ENCODE measurements around the gene GRIA3. TPM values are rescaled to one million over a fixed set of nuclear protein-coding genes. Genes with fewer than 3 reads are reported as not detected.

The GRIA3 gene
- total RNA-seq, 1 experiment from 2014 or later = not detected

DNA sequence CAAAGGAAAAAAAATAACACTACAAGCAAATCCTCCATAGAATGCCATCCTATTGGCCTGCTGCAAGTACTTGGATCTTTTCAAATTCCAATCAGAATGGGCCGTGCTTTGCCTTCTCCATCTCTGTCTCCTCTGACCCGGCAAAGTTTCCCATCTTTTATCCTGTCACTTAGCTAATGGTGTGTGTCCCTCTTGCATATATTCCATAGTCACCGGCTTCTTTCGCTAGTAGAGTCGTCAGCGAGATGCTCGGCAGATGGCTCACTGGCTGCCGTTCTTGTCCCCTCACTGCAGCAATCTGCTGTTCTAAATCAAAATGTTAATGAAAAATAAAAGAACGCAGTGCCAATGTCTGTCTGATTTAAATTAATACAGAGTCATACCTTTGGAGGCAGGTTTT is 22.1 kb downstream of the GRIA3 start:
- intact Hi-C loops (cut with micrococcal nuclease) = no loop called here
- Histone ChIP-seq H3K79me2 (ENCODE audit: insufficient read depth, low read length) (no peaks in the 10 kb centered on the region), H4K20me1 (ENCODE audit: insufficient read depth) (no peaks in the 10 kb centered on the region), H2AFZ (ENCODE audit: low read depth, low read length, poor library complexity, severe bottlenecking) (no peak overlapping the region), H3K27me3 (ENCODE audit: insufficient read depth, low read length) (no peaks in the 10 kb centered on the region), H3K36me3 (ENCODE audit: control insufficient read depth in 1 of 2, insufficient read depth in 2 of 2, low read length in 2 of 2) (no peaks in the 10 kb centered on the region), H3K27ac (ENCODE audit: low read depth, low read length) (no peak overlapping the region), H3K4me1 (ENCODE audit: control insufficient read depth in 1 of 2, insufficient read depth in 2 of 2, low read length in 2 of 2) (no peaks in the 10 kb centered on the region), H3K9me3 (ENCODE audit: control insufficient read depth in 1 of 2, insufficient read depth in 1 of 2, low read depth in 1 of 2, low read length in 2 of 2) (no peaks in the 10 kb centered on the region), H3K4me3 (replicated peaks in 1 of 2; ENCODE audit: low read depth in 1 of 2, low read length in 2 of 2) (no peak overlapping the region), H3K4me2 (ENCODE audit: low read length) (no peak overlapping the region), H3K9ac (ENCODE audit: low read length) (no peak overlapping the region), H3K9me2 (ENCODE audit: insufficient read depth) (no peaks in the 10 kb centered on the region)
- ChIA-PET CTCF (no interaction called here), POLR2A (no interaction called here), RAD21 (ENCODE audit: low non-redundant PET in 1 of 2, low total read pairs in 2 of 2, uncharacterized antibody in 2 of 2, unreplicated experiment in 2 of 2) (no interaction called here)
- TF ChIP-seq EZH2phosphoT487 (IDR thresholded peaks at IDR 0.05; ENCODE audit: borderline replicate concordance) (no peak), CEBPB (IDR thresholded peaks at IDR 0.05; ENCODE audit: low read depth) (no peak), POLR2A (IDR thresholded peaks at IDR 0.05; ENCODE audit: borderline replicate concordance, extremely low read depth, insufficient read depth, insufficient read length) (no peak), ZNF274 (IDR thresholded peaks at IDR 0.05; ENCODE audit: low read depth, low read length) (no peak), TCF7L2 (IDR thresholded peaks at IDR 0.05; ENCODE audit: borderline replicate concordance, extremely low read depth, insufficient read depth, insufficient read length) (no peak)
- TF ChIP-seq, protein P1, sequence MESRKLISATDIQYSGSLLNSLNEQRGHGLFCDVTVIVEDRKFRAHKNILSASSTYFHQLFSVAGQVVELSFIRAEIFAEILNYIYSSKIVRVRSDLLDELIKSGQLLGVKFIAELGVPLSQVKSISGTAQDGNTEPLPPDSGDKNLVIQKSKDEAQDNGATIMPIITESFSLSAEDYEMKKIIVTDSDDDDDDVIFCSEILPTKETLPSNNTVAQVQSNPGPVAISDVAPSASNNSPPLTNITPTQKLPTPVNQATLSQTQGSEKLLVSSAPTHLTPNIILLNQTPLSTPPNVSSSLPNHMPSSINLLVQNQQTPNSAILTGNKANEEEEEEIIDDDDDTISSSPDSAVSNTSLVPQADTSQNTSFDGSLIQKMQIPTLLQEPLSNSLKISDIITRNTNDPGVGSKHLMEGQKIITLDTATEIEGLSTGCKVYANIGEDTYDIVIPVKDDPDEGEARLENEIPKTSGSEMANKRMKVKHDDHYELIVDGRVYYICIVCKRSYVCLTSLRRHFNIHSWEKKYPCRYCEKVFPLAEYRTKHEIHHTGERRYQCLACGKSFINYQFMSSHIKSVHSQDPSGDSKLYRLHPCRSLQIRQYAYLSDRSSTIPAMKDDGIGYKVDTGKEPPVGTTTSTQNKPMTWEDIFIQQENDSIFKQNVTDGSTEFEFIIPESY (IDR thresholded peaks at IDR 0.05; ENCODE audit: extremely low read depth, insufficient replicate concordance, low read length) = no peak
- no TSS peak for BruUV-seq (replicated peaks)
- ATAC-seq (no peak), DNase-seq (ENCODE audit: low read depth, low spot score) (no peak)

DNA sequence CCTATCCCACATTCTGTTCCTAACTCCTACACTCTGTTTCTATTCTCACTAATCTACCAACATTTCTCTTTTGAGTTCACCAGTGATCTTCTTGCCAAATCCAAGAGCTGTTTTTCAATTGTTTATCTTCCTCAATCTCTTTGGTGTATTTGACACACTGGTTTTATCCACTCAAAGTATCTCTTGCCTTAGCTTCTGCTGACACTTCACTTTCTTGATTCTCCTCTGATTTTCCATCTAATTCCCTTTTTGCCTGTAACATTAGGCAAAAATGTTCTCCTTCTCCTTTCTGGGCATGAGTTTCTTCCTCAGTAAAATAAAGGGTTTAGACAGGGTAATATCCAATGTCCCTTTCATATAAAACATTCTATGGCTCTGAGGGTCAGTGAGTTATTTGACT is 26.2 kb downstream of the GRIA3 start:
- CTCF ChIA-PET = no interaction called here
- POLR2A ChIA-PET = no interaction called here

More for the DNA sequence above, 26.2 kb downstream of the GRIA3 start:
- Histone ChIP-seq H3K9ac (ENCODE audit: low read length) (no peak overlapping the region), H3K27ac (ENCODE audit: low read depth, low read length) (no peak overlapping the region), H3K27me3 (ENCODE audit: insufficient read depth, low read length) (no peaks in the 10 kb centered on the region), H3K9me2 (ENCODE audit: insufficient read depth) (no peaks in the 10 kb centered on the region), H2AFZ (ENCODE audit: low read depth, low read length, poor library complexity, severe bottlenecking) (no peak overlapping the region), H4K20me1 (ENCODE audit: insufficient read depth) (no peaks in the 10 kb centered on the region), H3K4me1 (ENCODE audit: control insufficient read depth in 1 of 2, insufficient read depth in 2 of 2, low read length in 2 of 2) (no peaks in the 10 kb centered on the region), H3K79me2 (ENCODE audit: insufficient read depth, low read length) (no peaks in the 10 kb centered on the region), H3K4me3 (replicated peaks in 1 of 2; ENCODE audit: low read depth in 1 of 2, low read length in 2 of 2) (no peak overlapping the region), H3K36me3 (ENCODE audit: control insufficient read depth in 1 of 2, insufficient read depth in 2 of 2, low read length in 2 of 2) (no peaks in the 10 kb centered on the region), H3K4me2 (ENCODE audit: low read length) (no peak overlapping the region), H3K9me3 (ENCODE audit: control insufficient read depth in 1 of 2, insufficient read depth in 1 of 2, low read depth in 1 of 2, low read length in 2 of 2) (no peaks in the 10 kb centered on the region)
- no peak for DNase-seq (ENCODE audit: low read depth, low spot score)
- TF ChIP-seq JUND (IDR thresholded peaks at IDR 0.05) = no peak
- TF ChIP-seq, protein P2, sequence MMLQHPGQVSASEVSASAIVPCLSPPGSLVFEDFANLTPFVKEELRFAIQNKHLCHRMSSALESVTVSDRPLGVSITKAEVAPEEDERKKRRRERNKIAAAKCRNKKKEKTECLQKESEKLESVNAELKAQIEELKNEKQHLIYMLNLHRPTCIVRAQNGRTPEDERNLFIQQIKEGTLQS (IDR thresholded peaks at IDR 0.05) = no peak
- TF ChIP-seq ZFX (IDR thresholded peaks at IDR 0.05) = no peak
- TF ChIP-seq, protein P3, sequence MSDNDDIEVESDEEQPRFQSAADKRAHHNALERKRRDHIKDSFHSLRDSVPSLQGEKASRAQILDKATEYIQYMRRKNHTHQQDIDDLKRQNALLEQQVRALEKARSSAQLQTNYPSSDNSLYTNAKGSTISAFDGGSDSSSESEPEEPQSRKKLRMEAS (IDR thresholded peaks at IDR 0.05) = no peak
- RAD21 ChIA-PET (ENCODE audit: low non-redundant PET in 1 of 2, low total read pairs in 2 of 2, uncharacterized antibody in 2 of 2, unreplicated experiment in 2 of 2) = no interaction called here
- intact Hi-C loops (cut with micrococcal nuclease) = no loop called here
- no peak for ATAC-seq
- no TSS peak for BruUV-seq (replicated peaks)
